OCI-LY7 (cell line): ENCODE measurements around the gene CCDC15. TPM values are rescaled to one million over a fixed set of nuclear protein-coding genes. Genes with fewer than 3 reads are reported as not detected.

Experiments used
- BruUV-seq: library from RNA; stranded (reverse); fragments of 400-500 nt; replicated peaks from 2 replicates; lab custom pipeline; 2021; lab: Mats Ljungman, UMichigan
- CTCF ChIA-PET: fragments of 300-600 bp; sonication (Branson Sonifier 250); formaldehyde crosslinking; loops from one replicate; lab custom pipeline; 2022; ENCODE audit warnings: antibody characterized with exemption; ENCODE audit not compliant: unreplicated experiment; lab: Charles Lee
- POLR2A ChIA-PET: fragments of 300-600 bp; sonication (Branson Sonifier 250); formaldehyde crosslinking; loops from one replicate; lab custom pipeline; 2022; ENCODE audit warnings: antibody characterized with exemption; lab: Charles Lee
- DNase-seq: peaks from one replicate; pipeline ENCODE4 v3.0.0-alpha.2; 2015; ENCODE audit warnings: low spot score
- H2AFZ ChIP-seq: fragments of 200-600 bp; sonication (generic), shearing (Covaris generic); 2 replicates; pipeline ENCODE4 v1.6.1; 2014; ENCODE audit warnings: mild to moderate bottlenecking, antibody characterized with exemption, low read length, moderate library complexity
- H3K27ac ChIP-seq: fragments of 200-600 bp; sonication (generic); 2 replicates; pipeline ENCODE4 v1.5.1; 2014; ENCODE audit warnings: mixed run types, low read depth, mild to moderate bottlenecking, moderate library complexity, low read length, inconsistent platforms; ENCODE audit not compliant: poor library complexity, severe bottlenecking
- H3K36me3 ChIP-seq: fragments of 200-600 bp; sonication (generic); 2 replicates; pipeline ENCODE4 v1.6.1; 2014; ENCODE audit warnings: mild to moderate bottlenecking, antibody characterized with exemption, low read length, moderate library complexity, mixed read lengths; ENCODE audit not compliant: insufficient read depth
- H3K4me1 ChIP-seq: fragments of 200-600 bp; sonication (generic); 2 replicates; pipeline ENCODE4 v1.5.1; 2014; ENCODE audit warnings: mild to moderate bottlenecking, low read length; ENCODE audit not compliant: insufficient read depth, poor library complexity, severe bottlenecking
- H3K4me2 ChIP-seq: fragments of 200-600 bp; sonication (generic); 2 replicates; pipeline ENCODE4 v1.6.1; 2014; ENCODE audit warnings: mild to moderate bottlenecking, low read length
- H3K4me3 ChIP-seq: fragments of 200-600 bp; sonication (generic); 2 replicates; pipeline ENCODE4 v1.5.1; 2014; ENCODE audit warnings: mild to moderate bottlenecking, low read depth, low read length; ENCODE audit not compliant: poor library complexity, severe bottlenecking
- H3K79me2 ChIP-seq: fragments of 200-600 bp; sonication (generic); 2 replicates; pipeline ENCODE4 v1.6.1; 2016; ENCODE audit warnings: low read depth, mild to moderate bottlenecking, low read length, moderate library complexity, mixed read lengths; ENCODE audit not compliant: insufficient read depth
- H3K9me2 ChIP-seq: fragments of 200-600 bp; sonication (generic); 2 replicates; pipeline ENCODE4 v1.6.1; 2016; ENCODE audit warnings: mild to moderate bottlenecking, low read length, mixed read lengths; ENCODE audit not compliant: insufficient read depth
- H3K9me3 ChIP-seq: fragments of 200-600 bp; sonication (generic); 2 replicates; pipeline ENCODE4 v1.6.1; 2014; ENCODE audit warnings: mild to moderate bottlenecking, mixed run types, low read length, mixed read lengths
- H4K20me1 ChIP-seq: fragments of 200-600 bp; sonication (generic); 2 replicates; pipeline ENCODE4 v1.6.1; 2014; ENCODE audit warnings: mild to moderate bottlenecking, antibody characterized with exemption, low read length, moderate library complexity, mixed read lengths; ENCODE audit not compliant: insufficient read depth
- CTCF ChIP-seq: fragments of 200-600 bp; sonication (generic); conservative IDR thresholded peaks from 2 replicates; pipeline ENCODE4 v1.5.1; 2014; ENCODE audit warnings: mild to moderate bottlenecking, antibody characterized with exemption, low read length, moderate library complexity, mixed read lengths
- EZH2phosphoT487 ChIP-seq: fragments of 200-600 bp; sonication (generic); IDR thresholded peaks from 2 replicates; pipeline ENCODE4 v1.6.1; 2018; ENCODE audit warnings: low read depth, borderline replicate concordance, mild to moderate bottlenecking, mixed run types, antibody characterized with exemption, low read length, moderate library complexity, mixed read lengths
- intact Hi-C: fragments of 100-400 bp; cut with micrococcal nuclease; formaldehyde crosslinking; loops from one replicate; pipeline ENCODE4 v1.10.0; 2022; ENCODE audit not compliant: unreplicated experiment
- total RNA-seq, 2 experiments: library from RNA; depleted of rRNA in 1 of 2; stranded (reverse); fragments of >200 nt in 1 of 2; shearing (Covaris generic) in 1 of 2; gene quantifications; 2 replicates each; pipeline ENCODE4 v1.2.3, GENCODE V29; 2014 to 2022

CCDC15 gene
- total RNA-seq, 2 experiments from 2014 or later: 9.6 to 10.6 TPM

DNA sequence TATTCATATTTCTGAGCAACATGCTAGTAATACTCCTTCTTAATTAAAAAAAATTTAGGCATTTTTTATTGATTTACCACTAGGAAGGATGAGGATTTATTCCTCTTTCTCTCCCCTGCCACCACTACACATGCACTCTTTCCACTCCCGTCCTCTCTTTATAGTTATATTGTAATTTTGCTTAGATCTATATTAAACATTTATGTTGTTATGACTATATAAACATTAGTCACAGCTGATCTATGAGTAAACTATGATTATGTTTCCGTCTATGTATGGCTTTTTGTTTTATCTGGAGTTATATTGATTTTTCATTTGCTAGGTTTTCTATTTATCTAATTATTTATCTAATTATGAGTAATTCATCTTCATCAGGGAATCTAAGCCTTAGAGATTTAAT, 17.8 kb downstream of the CCDC15 start:
- H3K4me1 ChIP-seq: no peaks in the 10 kb centered on the region
- no peaks in the 10 kb centered on the region for H3K9me3 ChIP-seq
- TF ChIP-seq CTCF (no peak), EZH2phosphoT487 (no peak)
- CTCF ChIA-PET: no interaction called here
- intact Hi-C loops: no loop called here
- H3K36me3 ChIP-seq: no peaks in the 10 kb centered on the region; the same call in 1 of the 2 replicates
- H3K4me3 ChIP-seq: no peak overlapping the region
- no peaks in the 10 kb centered on the region for H3K9me2 ChIP-seq
- no TSS peak for BruUV-seq
- H3K79me2 ChIP-seq: no peaks in the 10 kb centered on the region
- no peak overlapping the region for H3K27ac ChIP-seq
- POLR2A ChIA-PET: no interaction called here
- no peak overlapping the region for H3K4me2 ChIP-seq
- DNase-seq: no peak
- no peaks in the 10 kb centered on the region for H4K20me1 ChIP-seq
- no peak overlapping the region for H2AFZ ChIP-seq

DNA sequence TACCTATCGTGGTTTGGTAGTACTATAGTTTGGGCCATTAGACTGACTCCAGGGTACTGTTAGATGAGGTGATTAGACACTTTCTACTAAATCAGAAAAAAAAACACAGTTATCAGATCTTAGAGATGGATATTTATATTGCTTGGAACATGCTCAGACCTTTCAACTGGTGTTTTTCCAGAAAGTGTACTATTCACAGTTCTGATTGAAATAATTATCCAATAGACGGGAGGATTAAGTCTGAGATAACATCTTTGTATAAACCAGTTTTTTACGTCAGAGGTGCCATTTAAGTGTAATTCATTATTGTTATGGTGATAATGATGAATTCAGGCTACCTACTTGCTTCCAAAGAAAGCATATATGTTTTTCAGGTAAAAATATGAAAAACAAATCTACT, 22.5 kb downstream of the CCDC15 start:
- Histone ChIP-seq H4K20me1 (no peaks in the 10 kb centered on the region), H3K9me2 (no peaks in the 10 kb centered on the region), H2AFZ (no peak overlapping the region), H3K4me1 (no peaks in the 10 kb centered on the region), H3K4me2 (no peak overlapping the region), H3K4me3 (no peak overlapping the region), H3K27ac (no peak overlapping the region), H3K9me3 (no peaks in the 10 kb centered on the region), H3K36me3 (peaks cover 9% of the 10 kb centered on the region), H3K79me2 (no peaks in the 10 kb centered on the region)
- ChIA-PET CTCF (no interaction called here), POLR2A (no interaction called here)
- intact Hi-C loops: no loop called here
- TF ChIP-seq CTCF (no peak), EZH2phosphoT487 (no peak)
- no TSS peak for BruUV-seq
- no peak for DNase-seq

GRCh38 chr11:124977006-124977405, 23.0 kb downstream of the CCDC15 start:
- Histone ChIP-seq H3K4me1 (no peaks in the 10 kb centered on the region), H3K36me3 (peaks cover 9% of the 10 kb centered on the region), H3K9me2 (no peaks in the 10 kb centered on the region), H3K79me2 (no peaks in the 10 kb centered on the region), H4K20me1 (no peaks in the 10 kb centered on the region), H2AFZ (no peak overlapping the region), H3K4me2 (no peak overlapping the region), H3K4me3 (no peak overlapping the region), H3K9me3 (no peaks in the 10 kb centered on the region), H3K27ac (no peak overlapping the region)
- TF ChIP-seq EZH2phosphoT487 (no peak), CTCF (no peak)
- intact Hi-C loops: no loop called here
- CTCF ChIA-PET: no interaction called here
- no TSS peak for BruUV-seq
- POLR2A ChIA-PET: no interaction called here
- no peak for DNase-seq
